Fibroblast of villous mesenchyme (primary cell): Measurements from ENCODE around the gene AP3D1. TPM values are rescaled to one million over a fixed set of nuclear protein-coding genes. Genes with fewer than 3 reads are reported as not detected.

Experiments used
- DNase-seq: peaks from one replicate; pipeline ENCODE4 v3.0.0-alpha.2; 2010; ENCODE audit warnings: low read depth
- H3K4me3 ChIP-seq: 2 replicates; pipeline ENCODE4 v1.5.1; 2011; ENCODE audit warnings: low read depth, mild to moderate bottlenecking, low read length
- total RNA-seq: library from RNA; depleted of rRNA; stranded (reverse); fragments of >200 nt; gene quantifications from 2 replicates; pipeline ENCODE4 v1.2.3, GENCODE V29; 2012
- TF ChIP-seq, protein P1 (sequence below): IDR thresholded peaks from 2 replicates; pipeline ENCODE4 v1.5.1; 2012; ENCODE audit warnings: low read depth, mild to moderate bottlenecking, low read length; ENCODE audit not compliant: insufficient read depth

AP3D1 gene
- total RNA-seq, 1 donor: 140 TPM

DNA sequence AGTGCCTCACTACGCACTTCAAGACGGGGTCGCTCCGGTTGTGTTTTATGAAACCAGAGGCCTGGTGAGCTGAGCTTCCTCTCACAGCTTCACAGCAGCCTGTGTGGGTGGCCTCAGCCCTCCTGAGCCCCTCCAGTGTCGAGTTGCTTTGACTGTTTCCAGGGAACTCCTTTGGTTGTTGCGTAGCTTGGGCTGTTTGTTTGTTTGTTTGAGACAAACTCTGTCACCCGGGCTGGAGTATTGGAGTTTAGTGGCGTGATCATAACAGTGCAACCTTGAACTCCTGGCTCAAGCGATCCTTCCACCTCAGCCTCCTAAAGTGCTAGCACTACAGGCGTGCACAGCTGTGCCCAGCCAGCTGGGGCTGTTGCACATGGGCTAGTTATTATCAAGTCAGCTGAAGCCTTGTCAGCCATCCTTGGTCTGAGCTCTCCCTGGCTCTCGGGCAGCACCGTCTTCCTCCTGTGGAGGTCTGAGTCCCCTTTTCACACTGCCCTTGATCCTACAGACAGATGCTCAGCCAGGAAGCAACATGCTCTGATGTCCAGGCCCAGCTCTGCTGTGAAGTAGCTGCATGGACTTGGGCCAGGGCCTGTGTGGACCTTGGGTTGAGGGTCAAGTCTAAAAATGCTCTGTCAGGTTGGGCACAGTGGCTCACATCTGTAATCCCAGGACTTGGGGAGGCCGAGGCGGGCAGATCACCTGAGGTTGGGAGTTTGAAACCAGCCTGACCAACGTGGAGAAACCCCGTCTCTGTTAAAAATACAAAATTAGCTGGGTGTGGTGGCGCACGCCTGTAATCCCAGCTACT is 22.6 kb upstream of the AP3D1 start:
- no peak overlapping the region for H3K4me3 ChIP-seq
- TF ChIP-seq, protein P1, sequence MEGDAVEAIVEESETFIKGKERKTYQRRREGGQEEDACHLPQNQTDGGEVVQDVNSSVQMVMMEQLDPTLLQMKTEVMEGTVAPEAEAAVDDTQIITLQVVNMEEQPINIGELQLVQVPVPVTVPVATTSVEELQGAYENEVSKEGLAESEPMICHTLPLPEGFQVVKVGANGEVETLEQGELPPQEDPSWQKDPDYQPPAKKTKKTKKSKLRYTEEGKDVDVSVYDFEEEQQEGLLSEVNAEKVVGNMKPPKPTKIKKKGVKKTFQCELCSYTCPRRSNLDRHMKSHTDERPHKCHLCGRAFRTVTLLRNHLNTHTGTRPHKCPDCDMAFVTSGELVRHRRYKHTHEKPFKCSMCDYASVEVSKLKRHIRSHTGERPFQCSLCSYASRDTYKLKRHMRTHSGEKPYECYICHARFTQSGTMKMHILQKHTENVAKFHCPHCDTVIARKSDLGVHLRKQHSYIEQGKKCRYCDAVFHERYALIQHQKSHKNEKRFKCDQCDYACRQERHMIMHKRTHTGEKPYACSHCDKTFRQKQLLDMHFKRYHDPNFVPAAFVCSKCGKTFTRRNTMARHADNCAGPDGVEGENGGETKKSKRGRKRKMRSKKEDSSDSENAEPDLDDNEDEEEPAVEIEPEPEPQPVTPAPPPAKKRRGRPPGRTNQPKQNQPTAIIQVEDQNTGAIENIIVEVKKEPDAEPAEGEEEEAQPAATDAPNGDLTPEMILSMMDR: no peak
- no peak for DNase-seq

DNA sequence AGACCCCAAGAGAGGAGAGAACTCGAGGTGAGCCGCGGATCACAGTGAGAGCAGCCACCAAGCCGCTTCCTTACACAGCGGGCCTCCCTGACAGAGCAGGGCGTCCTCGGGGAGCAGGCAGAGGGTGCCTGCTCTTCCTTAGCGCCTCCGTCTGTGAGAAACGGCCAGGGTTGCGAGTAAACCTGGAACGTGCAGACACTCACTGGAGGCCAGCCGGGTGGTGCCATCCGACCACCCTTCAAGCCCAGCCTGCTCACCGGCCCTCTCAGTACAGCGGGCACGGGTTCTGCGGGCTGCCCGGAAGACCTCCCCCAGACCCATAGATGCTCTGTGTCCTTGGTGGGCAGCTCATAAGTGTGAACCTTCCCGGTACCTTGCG is 22.0 kb upstream of the AP3D1 start:
- H3K4me3 ChIP-seq: no peak overlapping the region
- TF ChIP-seq, protein P1: no peak
- DNase-seq: no peak

DNA sequence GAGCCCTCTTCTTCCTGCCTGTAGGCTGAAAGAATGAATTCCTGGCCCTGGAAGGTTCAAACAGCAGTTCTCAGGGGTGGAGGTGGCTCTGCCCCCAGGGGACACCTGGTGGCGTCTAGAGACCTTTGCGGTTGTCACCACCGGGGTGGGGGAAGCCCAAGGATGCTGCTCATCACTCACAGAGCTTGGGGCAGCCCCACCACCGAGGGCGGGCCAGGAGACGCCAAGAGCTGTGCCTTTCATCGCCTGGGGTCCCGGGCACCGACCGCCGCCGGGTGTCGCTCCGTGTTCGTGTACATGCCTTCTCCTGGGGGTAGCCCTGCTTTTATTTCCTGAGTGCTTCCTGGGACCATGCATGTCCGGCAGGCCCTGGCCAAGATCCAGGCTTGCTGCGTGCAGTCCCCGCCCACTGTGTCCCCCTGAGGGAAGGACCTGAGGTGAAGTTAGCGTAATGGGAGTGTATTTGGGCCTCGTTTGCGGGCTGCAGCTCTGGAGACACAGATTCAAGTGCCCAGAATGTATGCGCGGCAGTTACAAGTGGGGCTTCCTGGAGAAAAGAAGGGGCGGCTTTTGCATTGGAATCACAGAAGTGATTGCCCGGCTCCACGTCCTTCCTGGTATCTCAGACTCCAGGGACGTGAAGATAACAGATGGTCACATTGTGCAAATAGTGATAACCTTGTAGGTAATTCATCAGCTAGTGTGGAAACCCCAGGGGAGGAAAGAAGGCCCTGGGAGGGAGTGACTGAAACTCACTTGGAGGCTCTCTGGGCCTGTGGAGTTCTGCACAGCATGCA is 20.2 kb upstream of the AP3D1 start:
- peak; percentile 40 for DNase-seq
- no peak overlapping the region for H3K4me3 ChIP-seq
- TF ChIP-seq, protein P1: peak; percentile 4

DNA sequence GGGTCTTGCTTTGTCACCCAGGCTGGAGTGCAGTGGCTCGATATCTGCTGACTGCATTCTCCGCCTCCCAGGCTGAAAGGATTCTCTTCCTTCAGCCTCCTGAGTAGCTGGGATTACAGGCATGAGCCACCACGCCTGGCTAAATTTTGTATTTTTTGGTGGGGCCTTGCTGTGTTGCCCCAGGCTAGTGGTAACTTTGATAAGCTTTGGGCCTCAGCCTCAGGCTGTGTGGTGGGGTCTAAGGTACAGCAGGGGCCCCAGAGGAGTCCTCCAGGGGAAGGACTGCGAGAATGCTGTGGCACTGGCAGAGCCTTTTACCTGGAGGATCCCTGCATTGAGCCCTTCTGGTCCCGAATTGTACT is 19.6 kb upstream of the AP3D1 start:
- DNase-seq: no peak
- TF ChIP-seq, protein P1: no peak
- no peak overlapping the region for H3K4me3 ChIP-seq

DNA sequence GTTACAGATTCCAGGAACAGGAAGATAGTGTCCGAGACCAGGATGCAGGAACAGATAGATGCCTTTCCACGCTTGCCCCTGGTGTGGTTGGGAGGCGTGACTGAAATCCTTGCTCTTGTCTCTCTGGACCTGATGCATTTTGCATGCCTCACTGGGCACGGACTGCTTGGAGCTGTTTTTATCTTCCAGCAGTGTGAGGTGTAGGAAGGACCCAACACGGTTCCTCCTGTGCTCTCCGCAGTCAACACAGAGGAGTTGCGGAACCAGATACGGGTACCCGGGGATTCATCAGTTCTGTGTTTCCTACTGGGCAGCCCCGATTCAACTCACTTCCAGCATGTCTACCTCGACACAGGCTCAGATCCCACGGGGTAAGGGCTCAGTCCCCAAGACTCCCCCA is 18.9 kb upstream of the AP3D1 start:
- TF ChIP-seq, protein P1: no peak
- no peak for DNase-seq
- H3K4me3 ChIP-seq: no peak overlapping the region

DNA sequence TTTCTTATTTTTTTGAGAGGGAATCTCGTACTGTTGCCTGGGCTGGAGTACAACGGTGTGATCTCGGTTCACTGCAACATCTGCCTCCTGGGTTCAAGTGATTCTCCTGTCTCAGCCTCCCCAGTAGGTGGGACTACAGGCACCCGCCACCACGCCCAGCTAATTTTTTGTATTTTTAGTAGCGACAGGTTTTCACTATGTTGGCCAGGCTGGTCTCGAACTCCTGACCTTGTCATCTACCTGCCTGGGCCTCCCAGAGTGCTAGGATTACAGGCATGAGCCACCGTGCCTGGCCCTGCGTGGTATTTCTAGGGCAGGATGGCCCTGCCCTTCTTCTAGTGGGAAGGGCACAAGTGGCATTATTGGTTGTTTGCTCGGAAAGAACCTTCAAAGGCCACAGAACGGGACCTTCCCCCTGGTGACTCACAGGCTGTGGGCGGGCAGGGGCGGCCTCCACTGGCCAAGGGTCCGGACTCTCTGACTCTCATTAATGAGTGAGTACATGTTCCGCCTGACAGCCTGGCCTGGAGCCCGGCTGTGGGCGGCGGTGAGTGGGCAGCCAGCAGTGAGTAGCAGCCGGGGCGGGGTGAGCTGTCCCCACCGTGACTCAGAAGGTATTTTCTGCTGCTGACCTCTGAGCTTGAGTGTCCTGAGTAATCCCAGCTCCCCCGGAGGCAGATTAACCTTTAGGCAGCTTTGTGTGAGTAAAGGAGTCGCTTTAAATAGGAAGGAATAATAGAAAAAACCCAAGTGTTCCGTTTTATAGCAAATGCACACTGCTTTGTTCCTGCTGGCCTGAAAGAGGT is 17.5 kb upstream of the AP3D1 start:
- TF ChIP-seq, protein P1: no peak
- peak; percentile 99 for DNase-seq
- peak overlapping the region; percentile 15 for H3K4me3 ChIP-seq
